Progenitor cell of endocrine pancreas (in vitro differentiated cells): ENCODE data around the gene C13orf46. TPM values are rescaled to one million over a fixed set of nuclear protein-coding genes. Genes with fewer than 3 reads are reported as not detected.
"Not testable (repeated sequence)": the region's sequence is repeated elsewhere in the genome, so short reads cannot be mapped to it uniquely, and the experiment has no call there.

Experiments
- DNase-seq: peaks from one replicate; pipeline ENCODE4 v3.0.0; 2021; ENCODE audit warnings: low spot score; ENCODE audit not compliant: unreplicated experiment
- H3K27ac Mint-ChIP-seq: 2 replicates; pipeline ENCODE4 v1.8.0; 2021; ENCODE audit warnings: mild to moderate bottlenecking, moderate library complexity, mixed read lengths
- H3K27me3 Mint-ChIP-seq: 2 replicates; pipeline ENCODE4 v1.8.0; 2021; ENCODE audit warnings: mixed read lengths
- H3K36me3 Mint-ChIP-seq: 2 replicates; pipeline ENCODE4 v1.8.0; 2022; ENCODE audit warnings: mixed read lengths; ENCODE audit not compliant: insufficient read depth
- H3K4me1 Mint-ChIP-seq: 2 replicates; pipeline ENCODE4 v1.8.0; 2021; ENCODE audit warnings: low read depth, mixed read lengths
- H3K4me3 Mint-ChIP-seq: 2 replicates; pipeline ENCODE4 v1.8.0; 2021; ENCODE audit warnings: low read depth, mild to moderate bottlenecking, moderate library complexity, mixed read lengths
- H3K9me3 Mint-ChIP-seq: 2 replicates; pipeline ENCODE4 v1.8.0; 2021; ENCODE audit warnings: low read depth, mixed read lengths
- total RNA-seq: library from RNA; stranded (reverse); gene quantifications from 2 replicates; pipeline ENCODE4 v1.2.1, GENCODE V29; 2021
- TF ChIP-seq, protein P1 (sequence below): fragments of 200-600 bp; sonication (generic); IDR thresholded peaks from one replicate; pipeline ENCODE4 v1.5.0; 2021; ENCODE audit warnings: antibody characterized with exemption, mild to moderate bottlenecking; ENCODE audit not compliant: unreplicated experiment

Gene C13orf46
- total RNA-seq, 1 donor from 2014 or later = 0.17 TPM

DNA sequence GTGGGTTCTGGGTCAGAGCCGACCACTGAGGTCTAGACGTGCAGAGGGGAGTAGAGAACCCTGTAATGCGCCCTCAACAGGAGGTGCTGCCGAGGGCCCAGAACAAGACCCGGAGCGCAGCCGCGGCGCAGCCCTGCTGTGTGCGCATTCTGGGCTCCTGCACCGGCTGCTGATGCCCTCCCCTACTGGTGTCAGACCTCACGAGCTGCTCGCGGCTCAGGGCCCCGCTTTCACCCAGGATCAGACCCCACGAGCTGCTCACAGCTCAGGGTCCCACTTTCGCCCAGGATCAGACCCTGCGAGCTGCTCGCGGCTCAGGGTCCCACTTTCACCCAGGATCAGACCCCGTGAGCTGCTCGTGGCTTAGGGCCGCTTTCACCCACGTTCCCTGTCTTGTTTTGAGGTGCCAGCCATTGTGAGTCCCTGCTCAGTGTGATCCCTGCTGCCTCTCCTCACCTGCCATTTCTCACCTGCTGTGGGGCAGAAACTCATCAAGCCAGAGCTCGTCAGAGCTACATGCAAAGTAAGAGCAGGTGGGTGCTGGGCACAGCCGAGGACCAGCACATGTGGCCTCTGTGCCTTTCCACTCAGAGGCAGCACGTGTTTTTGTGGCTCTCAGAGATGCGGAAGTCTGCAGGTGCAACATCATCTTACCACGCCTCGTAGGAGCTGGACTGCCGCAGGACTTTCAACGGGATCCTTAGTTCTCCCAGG, 47.0 kb upstream of the C13orf46 start:
- H3K27me3 Mint-ChIP-seq = no peaks in the 10 kb centered on the region
- H3K4me1 Mint-ChIP-seq = peaks cover 3% of the 10 kb centered on the region
- H3K4me3 Mint-ChIP-seq = no peak overlapping the region
- H3K27ac Mint-ChIP-seq = peak overlapping the region; percentile 37
- H3K9me3 Mint-ChIP-seq = no peaks in the 10 kb centered on the region
- no peak for DNase-seq
- TF ChIP-seq, protein P1, sequence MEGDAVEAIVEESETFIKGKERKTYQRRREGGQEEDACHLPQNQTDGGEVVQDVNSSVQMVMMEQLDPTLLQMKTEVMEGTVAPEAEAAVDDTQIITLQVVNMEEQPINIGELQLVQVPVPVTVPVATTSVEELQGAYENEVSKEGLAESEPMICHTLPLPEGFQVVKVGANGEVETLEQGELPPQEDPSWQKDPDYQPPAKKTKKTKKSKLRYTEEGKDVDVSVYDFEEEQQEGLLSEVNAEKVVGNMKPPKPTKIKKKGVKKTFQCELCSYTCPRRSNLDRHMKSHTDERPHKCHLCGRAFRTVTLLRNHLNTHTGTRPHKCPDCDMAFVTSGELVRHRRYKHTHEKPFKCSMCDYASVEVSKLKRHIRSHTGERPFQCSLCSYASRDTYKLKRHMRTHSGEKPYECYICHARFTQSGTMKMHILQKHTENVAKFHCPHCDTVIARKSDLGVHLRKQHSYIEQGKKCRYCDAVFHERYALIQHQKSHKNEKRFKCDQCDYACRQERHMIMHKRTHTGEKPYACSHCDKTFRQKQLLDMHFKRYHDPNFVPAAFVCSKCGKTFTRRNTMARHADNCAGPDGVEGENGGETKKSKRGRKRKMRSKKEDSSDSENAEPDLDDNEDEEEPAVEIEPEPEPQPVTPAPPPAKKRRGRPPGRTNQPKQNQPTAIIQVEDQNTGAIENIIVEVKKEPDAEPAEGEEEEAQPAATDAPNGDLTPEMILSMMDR = no peak
- H3K36me3 Mint-ChIP-seq = no peaks in the 10 kb centered on the region

- not testable (repeated sequence) for H3K9me3 Mint-ChIP-seq, H3K27ac Mint-ChIP-seq, H3K4me1 Mint-ChIP-seq, DNase-seq, H3K4me3 Mint-ChIP-seq, H3K27me3 Mint-ChIP-seq, H3K36me3 Mint-ChIP-seq
These were observed 46.3 kb upstream of the C13orf46 start for GRCh38 chr13:114020134-114020533.

- H3K4me3 Mint-ChIP-seq = no peak overlapping the region
- peak overlapping the region; percentile 13 for H3K27ac Mint-ChIP-seq
- TF ChIP-seq, protein P1 = no peak
- no peaks in the 10 kb centered on the region for H3K4me1 Mint-ChIP-seq
- H3K9me3 Mint-ChIP-seq = no peaks in the 10 kb centered on the region
- no peak for DNase-seq
- H3K36me3 Mint-ChIP-seq = no peaks in the 10 kb centered on the region
- H3K27me3 Mint-ChIP-seq = no peaks in the 10 kb centered on the region
These were observed 45.5 kb upstream of the C13orf46 start for GRCh38 chr13:114019367-114019766.

GRCh38 chr13:114018461-114019055, 44.7 kb upstream of the C13orf46 start:
- no peak overlapping the region for H3K27ac Mint-ChIP-seq
- DNase-seq = no peak
- no peaks in the 10 kb centered on the region for H3K36me3 Mint-ChIP-seq
- no peak overlapping the region for H3K4me3 Mint-ChIP-seq
- no peaks in the 10 kb centered on the region for H3K9me3 Mint-ChIP-seq
- H3K27me3 Mint-ChIP-seq = no peaks in the 10 kb centered on the region
- no peaks in the 10 kb centered on the region for H3K4me1 Mint-ChIP-seq
- TF ChIP-seq, protein P1 = no peak

GRCh38 chr13:114017966-114018365, 44.1 kb upstream of the C13orf46 start:
- Mint-ChIP-seq H3K4me1 (no peaks in the 10 kb centered on the region), H3K9me3 (no peaks in the 10 kb centered on the region), H3K27me3 (no peaks in the 10 kb centered on the region), H3K4me3 (no peak overlapping the region), H3K27ac (no peak overlapping the region), H3K36me3 (no peaks in the 10 kb centered on the region)
- TF ChIP-seq, protein P1 = no peak
- no peak for DNase-seq

GRCh38 chr13:114017028-114017630, 43.3 kb upstream of the C13orf46 start:
- H3K9me3 Mint-ChIP-seq = no peaks in the 10 kb centered on the region

More at GRCh38 chr13:114017028-114017630, 43.3 kb upstream of the C13orf46 start:
- Mint-ChIP-seq H3K27ac (no peak overlapping the region), H3K4me1 (no peaks in the 10 kb centered on the region), H3K36me3 (no peaks in the 10 kb centered on the region), H3K27me3 (no peaks in the 10 kb centered on the region), H3K4me3 (no peak overlapping the region)
- TF ChIP-seq, protein P1 = peak; percentile 11
- DNase-seq = no peak
